Body of pancreas (tissue), 4 donors: ENCODE measurements around the gene NPR3. TPM values are rescaled to one million over a fixed set of nuclear protein-coding genes. Genes with fewer than 3 reads are reported as not detected.

Experiments used
- ATAC-seq: fragments of 150-250 bp; one replicate; pipeline ENCODE4 v1.9.1; 2016
- DNase-seq, 4 donors: peaks; one replicate each; pipeline ENCODE4 v3.0.0-alpha.2; 2019
- H3K27ac ChIP-seq, 4 donors: fragments of 200-600 bp; sonication (generic); 1 replicate in 3 of 4; 2 replicates in 1 of 4; pipeline versions ENCODE4 v1.5.1 to v1.6.1; 2016 to 2019; ENCODE audit warnings: mild to moderate bottlenecking in 1 of 4, mixed read lengths in 1 of 4, moderate library complexity in 1 of 4
- H3K27me3 ChIP-seq, 2 donors: fragments of 200-600 bp; sonication (generic); one replicate each; pipeline ENCODE4 v1.6.0; 2016; ENCODE audit warnings: mild to moderate bottlenecking in 1 of 2
- H3K36me3 ChIP-seq, 2 donors: fragments of 200-600 bp; sonication (generic); replicated peaks in 1 of 2; 2 replicates each; pipeline ENCODE4 v1.5.1; 2016; ENCODE audit warnings: low read depth in 2 of 2; ENCODE audit not compliant: insufficient read depth in 1 of 2
- H3K4me1 ChIP-seq: fragments of 200-600 bp; sonication (generic); one replicate; pipeline ENCODE4 v1.6.0; 2016
- H3K4me3 ChIP-seq, 2 donors: fragments of 200-600 bp; sonication (generic); 1 replicate in 1 of 2; 2 replicates in 1 of 2; pipeline ENCODE4 v1.5.1; 2016 to 2019
- H3K9me3 ChIP-seq, 3 donors: fragments of 200-600 bp; sonication (generic); 1 replicate in 2 of 3; 2 replicates in 1 of 3; pipeline ENCODE4 v1.5.1; 2016
- POLR2A ChIP-seq, 3 donors: fragments of 450-650 bp; IDR thresholded peaks; one replicate each; pipeline ENCODE4 v1.6.1; 2016; ENCODE audit warnings: antibody characterized with exemption in 3 of 3, mild to moderate bottlenecking in 2 of 3
- WGBS, 2 donors: methylation state at CpG; one replicate each; pipeline ENCODE4 v1.1.5; 2017; 5-methylcytosine and 5-hydroxymethylcytosine counted together
- intact Hi-C: fragments of 100-400 bp; cut with DNase I; formaldehyde crosslinking; loops from one replicate; pipeline ENCODE4 v1.15.1; 2023
- total RNA-seq, 2 donors: library from RNA; depleted of rRNA; stranded (reverse); fragments of >200 nt; gene quantifications; one replicate each; pipeline ENCODE4 v1.1.0, GENCODE V29; 2016
- TF ChIP-seq, protein P1 (sequence below), 7 experiments: fragments of 450-650 bp in 4 of 7; fragments of 200-600 bp in 3 of 7; sonication (generic) in 3 of 7; IDR thresholded peaks; one replicate each; pipeline ENCODE4 v1.5.1; 2016 to 2019; ENCODE audit warnings: antibody characterized with exemption in 7 of 7

The NPR3 gene
- total RNA-seq, 2 donors from 2014 or later: 2.6 to 4.7 TPM

DNA sequence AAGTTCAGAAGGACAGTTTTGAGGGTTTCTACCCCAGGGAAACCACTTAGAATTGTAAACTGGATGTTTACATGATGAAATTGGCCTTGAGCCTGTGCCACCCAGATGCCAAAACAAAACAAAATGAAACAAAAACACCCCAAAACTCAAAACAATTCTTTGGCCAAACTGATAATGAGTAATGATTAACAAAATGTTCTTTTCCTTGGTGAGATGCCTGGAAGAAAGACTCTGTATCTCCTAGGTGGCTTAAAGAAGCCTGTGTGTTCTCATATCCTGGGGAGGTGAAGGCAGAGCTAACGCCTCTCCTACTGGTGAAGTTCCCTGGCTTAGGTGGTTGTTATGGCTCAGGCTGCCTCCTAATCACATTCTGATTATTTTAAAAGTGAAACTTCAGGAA is 120.5 kb downstream of the NPR3 start:
- Histone ChIP-seq H3K27me3 (no peaks in the 10 kb centered on the region), H3K4me1 (peaks cover 34% of the 10 kb centered on the region), H3K36me3 (no peaks in the 10 kb centered on the region), H3K27ac (peak overlapping the region in 2 of 4 donors; percentile 1 to 10), H3K9me3 (no peaks in the 10 kb centered on the region), H3K4me3 (no peak overlapping the region)
- 25 to 50% methylated on average over 1 of the region's 1 CpG for WGBS, 2 donors
- no peak for TF ChIP-seq POLR2A (IDR thresholded peaks at IDR 0.05)
- TF ChIP-seq, protein P1, sequence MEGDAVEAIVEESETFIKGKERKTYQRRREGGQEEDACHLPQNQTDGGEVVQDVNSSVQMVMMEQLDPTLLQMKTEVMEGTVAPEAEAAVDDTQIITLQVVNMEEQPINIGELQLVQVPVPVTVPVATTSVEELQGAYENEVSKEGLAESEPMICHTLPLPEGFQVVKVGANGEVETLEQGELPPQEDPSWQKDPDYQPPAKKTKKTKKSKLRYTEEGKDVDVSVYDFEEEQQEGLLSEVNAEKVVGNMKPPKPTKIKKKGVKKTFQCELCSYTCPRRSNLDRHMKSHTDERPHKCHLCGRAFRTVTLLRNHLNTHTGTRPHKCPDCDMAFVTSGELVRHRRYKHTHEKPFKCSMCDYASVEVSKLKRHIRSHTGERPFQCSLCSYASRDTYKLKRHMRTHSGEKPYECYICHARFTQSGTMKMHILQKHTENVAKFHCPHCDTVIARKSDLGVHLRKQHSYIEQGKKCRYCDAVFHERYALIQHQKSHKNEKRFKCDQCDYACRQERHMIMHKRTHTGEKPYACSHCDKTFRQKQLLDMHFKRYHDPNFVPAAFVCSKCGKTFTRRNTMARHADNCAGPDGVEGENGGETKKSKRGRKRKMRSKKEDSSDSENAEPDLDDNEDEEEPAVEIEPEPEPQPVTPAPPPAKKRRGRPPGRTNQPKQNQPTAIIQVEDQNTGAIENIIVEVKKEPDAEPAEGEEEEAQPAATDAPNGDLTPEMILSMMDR (IDR thresholded peaks at IDR 0.05): no peak
- ATAC-seq (peak; percentile 59), DNase-seq (peak in 1 of 4 donors; percentile 14)
- intact Hi-C loops: no loop called here

DNA sequence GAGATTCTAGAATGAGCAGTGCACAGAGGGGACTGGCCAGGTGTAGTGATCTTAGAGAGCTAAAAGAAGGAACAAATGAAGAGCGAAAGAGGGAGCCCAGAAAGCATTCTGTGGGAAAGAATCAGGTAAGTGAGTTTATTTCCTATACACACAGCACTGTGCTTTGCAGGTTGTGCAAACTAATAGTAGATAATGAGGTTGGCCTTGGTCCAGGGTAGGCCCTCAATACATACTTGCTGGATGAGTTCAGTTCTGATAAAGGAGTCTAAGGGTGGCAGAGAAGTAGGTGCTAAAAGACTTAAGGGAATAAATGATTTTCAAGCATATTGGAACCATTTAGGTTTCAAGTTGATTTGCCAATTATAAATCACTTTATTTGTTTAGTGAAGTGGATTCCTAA is 122.0 kb downstream of the NPR3 start:
- no peak for TF ChIP-seq POLR2A (IDR thresholded peaks at IDR 0.05)
- TF ChIP-seq, protein P1 (IDR thresholded peaks at IDR 0.05): no peak
- H3K27me3 ChIP-seq: no peaks in the 10 kb centered on the region
- no peak overlapping the region for H3K27ac ChIP-seq
- intact Hi-C loops: no loop called here
- H3K9me3 ChIP-seq: no peaks in the 10 kb centered on the region
- peaks cover 34% of the 10 kb centered on the region for H3K4me1 ChIP-seq
- no peak overlapping the region for H3K4me3 ChIP-seq
- no peaks in the 10 kb centered on the region for H3K36me3 ChIP-seq
- ATAC-seq (peak; percentile 56), DNase-seq (peak; percentile 33 to 71 (median 48))
- WGBS, 2 donors: 11 to 30% methylated on average over 1 of the region's 1 CpG

DNA sequence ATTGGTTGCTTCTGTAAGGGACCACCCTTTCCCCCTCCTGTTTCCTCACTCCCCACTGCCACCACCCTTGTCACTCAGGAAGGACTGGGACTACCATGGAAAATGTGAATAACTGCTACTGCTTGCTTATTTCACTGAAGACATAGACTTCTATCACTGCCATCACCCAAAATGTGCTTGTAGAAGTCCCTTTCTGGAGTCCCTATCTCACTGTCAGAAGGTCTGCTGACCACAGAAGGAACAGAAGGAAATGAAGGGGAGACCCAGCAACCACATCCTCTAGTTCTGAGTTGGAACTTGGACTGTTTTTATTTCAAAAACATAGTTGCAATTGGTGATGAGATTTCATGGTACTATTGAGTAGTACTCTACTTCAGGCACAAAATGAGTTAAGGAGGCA is 122.5 kb downstream of the NPR3 start:
- DNase-seq (no peak), ATAC-seq (no peak)
- Histone ChIP-seq H3K27me3 (no peaks in the 10 kb centered on the region), H3K4me1 (peaks cover 34% of the 10 kb centered on the region), H3K27ac (no peak overlapping the region), H3K36me3 (no peaks in the 10 kb centered on the region), H3K4me3 (no peak overlapping the region), H3K9me3 (no peaks in the 10 kb centered on the region)
- intact Hi-C loops: no loop called here
- TF ChIP-seq, protein P1 (IDR thresholded peaks at IDR 0.05): no peak
- TF ChIP-seq POLR2A (IDR thresholded peaks at IDR 0.05): no peak

DNA sequence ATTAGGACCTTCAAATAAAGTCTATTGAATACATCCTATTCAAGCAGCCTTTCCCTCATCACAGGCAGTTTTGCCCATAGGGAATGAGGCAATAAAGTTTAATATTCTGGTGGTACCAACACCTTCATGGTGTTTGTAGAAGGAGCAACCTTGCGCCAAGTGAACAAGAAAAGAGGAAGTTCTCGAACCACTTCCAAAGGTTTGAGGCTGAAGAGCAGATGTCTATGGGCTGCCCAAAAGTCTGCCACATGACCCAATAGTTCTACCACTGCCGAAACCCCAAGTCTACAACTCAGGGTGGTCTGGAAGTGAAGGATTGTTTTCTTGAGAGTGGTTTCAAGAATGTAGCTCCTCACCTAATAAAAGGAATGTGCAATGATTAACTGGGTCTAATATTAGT is 123.1 kb downstream of the NPR3 start:
- DNase-seq (no peak), ATAC-seq (no peak)
- no peak overlapping the region for H3K27ac ChIP-seq
- H3K4me1 ChIP-seq: peaks cover 34% of the 10 kb centered on the region
- WGBS, 2 donors: 70 to 81% methylated on average over 3 of the region's 3 CpGs
- intact Hi-C loops: no loop called here
- TF ChIP-seq, protein P1 (IDR thresholded peaks at IDR 0.05): no peak
- no peak for TF ChIP-seq POLR2A (IDR thresholded peaks at IDR 0.05)
- H3K4me3 ChIP-seq: no peak overlapping the region
- no peaks in the 10 kb centered on the region for H3K27me3 ChIP-seq
- no peaks in the 10 kb centered on the region for H3K9me3 ChIP-seq
- no peaks in the 10 kb centered on the region for H3K36me3 ChIP-seq

DNA sequence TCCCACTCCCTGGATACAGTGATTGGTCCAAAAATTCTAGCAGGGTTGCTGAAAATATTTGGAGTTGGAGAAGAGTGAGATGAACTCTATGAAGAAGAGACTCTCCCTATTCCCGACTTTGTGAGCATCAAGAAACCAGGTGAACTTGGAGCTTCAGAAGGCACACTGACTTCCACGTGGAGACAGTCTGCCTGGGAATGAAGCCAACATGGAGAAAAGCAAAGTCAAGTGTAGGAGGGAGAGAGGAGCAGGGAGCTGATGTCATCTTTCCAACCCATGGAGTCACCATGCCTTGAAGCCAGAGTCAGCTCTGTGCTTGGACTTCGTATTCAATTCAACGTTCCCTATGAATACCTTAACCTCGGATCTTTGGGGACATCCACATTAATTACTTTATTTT is 125.1 kb downstream of the NPR3 start:
- no peak for DNase-seq
- Histone ChIP-seq H3K27me3 (no peaks in the 10 kb centered on the region), H3K9me3 (no peaks in the 10 kb centered on the region), H3K36me3 (no peaks in the 10 kb centered on the region), H3K4me3 (no peak overlapping the region), H3K27ac (no peak overlapping the region), H3K4me1 (peaks cover 30% of the 10 kb centered on the region)
- no peak for ATAC-seq
- WGBS, 2 donors: 63 to 65% methylated on average over 5 of the region's 5 CpGs
- no peak for TF ChIP-seq POLR2A (IDR thresholded peaks at IDR 0.05)
- TF ChIP-seq, protein P1 (IDR thresholded peaks at IDR 0.05): no peak
- intact Hi-C loops: no loop called here
